OCI-LY3 (cell line): Measurements from ENCODE around the gene CYB5R3.

Experiments used
- H2AFZ ChIP-seq: fragments of 200-600, 300-600 bp; shearing (Covaris generic); 2 replicates; pipeline ENCODE4 v1.6.0; 2014; ENCODE audit warnings: antibody characterized with exemption, low read depth, low read length
- H3K27ac ChIP-seq: fragments of 200-600, 300-600 bp; sonication (generic); 2 replicates; pipeline ENCODE4 v1.5.1; 2014; ENCODE audit warnings: mild to moderate bottlenecking, low read length, moderate library complexity, mixed read lengths
- H3K27me3 ChIP-seq: fragments of 200-600, 300-600 bp; sonication (generic); 2 replicates; pipeline ENCODE4 v1.6.1; 2014; ENCODE audit warnings: low read depth, low read length, mixed read lengths
- H3K36me3 ChIP-seq: fragments of 200-600, 300-600 bp; sonication (generic); replicated peaks from 2 replicates; pipeline ENCODE3; 2014; ENCODE audit warnings: low read depth, low read length, mixed read lengths
- H3K4me1 ChIP-seq: fragments of 300-600, 200-600 bp; sonication (generic); 2 replicates; pipeline ENCODE4 v1.6.1; 2014; ENCODE audit warnings: low read length, mixed read lengths
- H3K4me2 ChIP-seq: fragments of 200-600, 300-600 bp; sonication (generic); 2 replicates; pipeline ENCODE4 v1.6.1; 2014; ENCODE audit warnings: low read length, mixed read lengths
- H3K4me3 ChIP-seq: fragments of 300-600, 200-600 bp; sonication (generic); 2 replicates; pipeline ENCODE4 v1.5.1; 2014; ENCODE audit warnings: antibody characterized with exemption, mild to moderate bottlenecking, low read length, moderate library complexity
- H3K79me2 ChIP-seq: fragments of 300-600, 200-600 bp; shearing (Covaris generic); 2 replicates; pipeline ENCODE4 v1.6.1; 2014; ENCODE audit warnings: mild to moderate bottlenecking, low read length, mixed read lengths
- H3K9ac ChIP-seq: fragments of 300-600, 200-600 bp; shearing (Covaris generic); 2 replicates; pipeline ENCODE4 v1.6.0; 2014; ENCODE audit warnings: mild to moderate bottlenecking, low read length, moderate library complexity
- H3K9me3 ChIP-seq: fragments of 200-600, 300-600 bp; shearing (Covaris generic); 2 replicates; pipeline ENCODE4 v1.6.1; 2014; ENCODE audit warnings: low read length, mixed read lengths; ENCODE audit not compliant: insufficient read depth
- H4K20me1 ChIP-seq: fragments of 200-600, 300-600 bp; sonication (generic); 2 replicates; pipeline ENCODE4 v1.6.1; 2016; ENCODE audit warnings: low read length, mixed read lengths; ENCODE audit not compliant: insufficient read depth
- EZH2phosphoT487 ChIP-seq: fragments of 200-600 bp; shearing (Covaris generic); IDR thresholded peaks from 2 replicates; pipeline ENCODE4 v1.6.1; 2018; ENCODE audit warnings: antibody characterized with exemption, mixed run types, low read depth
- TF ChIP-seq, protein P1 (sequence below): fragments of 200-600, 300-600 bp; sonication (generic); IDR thresholded peaks from 2 replicates; pipeline ENCODE4 v1.5.1; 2014; ENCODE audit warnings: antibody characterized with exemption, low read length, low read depth

CYB5R3 gene

DNA sequence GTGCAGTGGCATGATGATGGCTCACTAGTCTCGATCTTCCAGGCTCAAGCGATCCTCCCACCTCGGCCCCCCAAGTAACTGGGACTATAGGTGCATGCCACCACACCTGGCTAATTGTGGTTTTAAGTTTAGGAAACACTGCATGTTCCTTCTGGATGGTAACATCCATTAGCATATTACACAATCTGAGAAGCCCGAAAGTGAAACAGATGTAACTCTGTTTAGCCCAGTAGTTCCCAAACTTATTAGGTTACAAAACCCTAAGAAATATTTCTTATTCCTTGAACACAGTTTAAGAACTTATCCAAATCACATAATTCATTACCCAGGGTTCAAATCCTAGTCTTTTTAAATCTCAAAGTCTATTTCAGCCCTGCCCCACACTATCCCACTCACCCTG is 62.8 kb downstream of the CYB5R3 start:
- Histone ChIP-seq H3K9me3 (no peaks in the 10 kb centered on the region), H3K4me1 (peaks cover 10% of the 10 kb centered on the region), H3K27ac (no peak overlapping the region), H3K36me3 (peaks cover 51% of the 10 kb centered on the region), H3K4me3 (no peak overlapping the region), H4K20me1 (no peaks in the 10 kb centered on the region), H3K79me2 (peaks cover 16% of the 10 kb centered on the region), H2AFZ (no peak overlapping the region), H3K9ac (no peak overlapping the region), H3K27me3 (no peaks in the 10 kb centered on the region), H3K4me2 (no peak overlapping the region)
- TF ChIP-seq, protein P1, sequence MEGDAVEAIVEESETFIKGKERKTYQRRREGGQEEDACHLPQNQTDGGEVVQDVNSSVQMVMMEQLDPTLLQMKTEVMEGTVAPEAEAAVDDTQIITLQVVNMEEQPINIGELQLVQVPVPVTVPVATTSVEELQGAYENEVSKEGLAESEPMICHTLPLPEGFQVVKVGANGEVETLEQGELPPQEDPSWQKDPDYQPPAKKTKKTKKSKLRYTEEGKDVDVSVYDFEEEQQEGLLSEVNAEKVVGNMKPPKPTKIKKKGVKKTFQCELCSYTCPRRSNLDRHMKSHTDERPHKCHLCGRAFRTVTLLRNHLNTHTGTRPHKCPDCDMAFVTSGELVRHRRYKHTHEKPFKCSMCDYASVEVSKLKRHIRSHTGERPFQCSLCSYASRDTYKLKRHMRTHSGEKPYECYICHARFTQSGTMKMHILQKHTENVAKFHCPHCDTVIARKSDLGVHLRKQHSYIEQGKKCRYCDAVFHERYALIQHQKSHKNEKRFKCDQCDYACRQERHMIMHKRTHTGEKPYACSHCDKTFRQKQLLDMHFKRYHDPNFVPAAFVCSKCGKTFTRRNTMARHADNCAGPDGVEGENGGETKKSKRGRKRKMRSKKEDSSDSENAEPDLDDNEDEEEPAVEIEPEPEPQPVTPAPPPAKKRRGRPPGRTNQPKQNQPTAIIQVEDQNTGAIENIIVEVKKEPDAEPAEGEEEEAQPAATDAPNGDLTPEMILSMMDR: no peak
- TF ChIP-seq EZH2phosphoT487: no peak

DNA sequence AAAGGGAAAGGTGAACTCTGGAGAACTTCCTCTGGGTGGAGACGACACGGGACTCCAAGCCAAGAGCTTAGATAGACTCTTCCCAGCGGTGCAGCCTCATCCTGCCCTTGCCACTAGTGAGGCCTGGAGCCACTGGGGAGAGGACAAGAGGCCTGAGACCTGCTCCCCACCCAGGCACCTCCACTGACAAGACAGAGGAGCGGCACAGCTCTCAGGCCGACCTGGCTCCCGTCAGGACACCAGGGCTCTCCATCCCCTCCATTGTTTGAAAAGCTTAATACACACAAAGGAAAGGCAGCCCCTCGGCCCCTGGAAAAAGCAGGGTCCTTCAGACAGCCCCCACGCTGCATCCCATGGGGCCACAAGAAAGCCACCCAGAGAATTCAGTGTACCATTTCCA is 64.1 kb downstream of the CYB5R3 start:
- H3K27ac ChIP-seq: no peak overlapping the region
- H3K4me1 ChIP-seq: peaks cover 10% of the 10 kb centered on the region
- no peak overlapping the region for H3K4me3 ChIP-seq
- no peak overlapping the region for H3K4me2 ChIP-seq
- no peak overlapping the region for H2AFZ ChIP-seq
- H3K9ac ChIP-seq: no peak overlapping the region
- H3K79me2 ChIP-seq: peaks cover 24% of the 10 kb centered on the region
- TF ChIP-seq, protein P1: no peak
- TF ChIP-seq EZH2phosphoT487: no peak
- H3K9me3 ChIP-seq: no peaks in the 10 kb centered on the region
- H3K27me3 ChIP-seq: no peaks in the 10 kb centered on the region
- no peaks in the 10 kb centered on the region for H4K20me1 ChIP-seq
- H3K36me3 ChIP-seq: peaks cover 42% of the 10 kb centered on the region

DNA sequence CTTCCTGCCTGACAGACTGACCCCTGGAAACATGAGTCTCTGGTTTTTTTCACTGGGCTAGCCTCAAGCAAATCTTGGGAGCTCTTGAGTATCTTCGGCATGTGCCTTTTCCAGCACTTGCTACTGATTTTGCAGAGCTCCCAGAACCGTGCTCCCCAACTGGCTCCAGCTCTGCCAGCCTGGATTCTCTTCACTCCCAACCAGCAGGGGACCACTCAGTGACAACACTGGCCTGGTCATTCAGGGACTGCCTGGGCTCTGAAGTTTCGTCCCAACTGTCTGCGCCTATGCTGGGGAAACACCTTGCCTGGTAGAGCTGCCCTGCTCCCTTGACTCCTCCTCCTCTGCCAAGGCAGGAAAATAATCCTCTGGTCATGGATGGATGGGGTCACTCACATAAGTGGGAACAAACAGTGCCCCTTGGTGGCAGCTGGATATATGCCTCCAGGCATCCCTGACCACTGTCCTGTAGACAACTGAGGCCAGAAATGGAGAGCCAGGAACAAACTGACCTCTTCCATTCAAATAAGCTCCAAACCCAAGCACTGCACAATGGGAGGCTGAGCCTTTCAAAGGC is 64.7 kb downstream of the CYB5R3 start:
- H4K20me1 ChIP-seq: peaks cover 2% of the 10 kb centered on the region; the same call in 1 of the 2 replicates
- no peaks in the 10 kb centered on the region for H3K9me3 ChIP-seq
- no peak overlapping the region for H3K4me2 ChIP-seq
- no peak overlapping the region for H3K27ac ChIP-seq
- H3K4me1 ChIP-seq: peaks cover 10% of the 10 kb centered on the region
- peaks cover 28% of the 10 kb centered on the region for H3K79me2 ChIP-seq
- H3K9ac ChIP-seq: no peak overlapping the region
- no peak overlapping the region for H2AFZ ChIP-seq
- no peaks in the 10 kb centered on the region for H3K27me3 ChIP-seq
- H3K4me3 ChIP-seq: no peak overlapping the region
- H3K36me3 ChIP-seq: peaks cover 39% of the 10 kb centered on the region
- TF ChIP-seq, protein P1: no peak
- no peak for TF ChIP-seq EZH2phosphoT487

DNA sequence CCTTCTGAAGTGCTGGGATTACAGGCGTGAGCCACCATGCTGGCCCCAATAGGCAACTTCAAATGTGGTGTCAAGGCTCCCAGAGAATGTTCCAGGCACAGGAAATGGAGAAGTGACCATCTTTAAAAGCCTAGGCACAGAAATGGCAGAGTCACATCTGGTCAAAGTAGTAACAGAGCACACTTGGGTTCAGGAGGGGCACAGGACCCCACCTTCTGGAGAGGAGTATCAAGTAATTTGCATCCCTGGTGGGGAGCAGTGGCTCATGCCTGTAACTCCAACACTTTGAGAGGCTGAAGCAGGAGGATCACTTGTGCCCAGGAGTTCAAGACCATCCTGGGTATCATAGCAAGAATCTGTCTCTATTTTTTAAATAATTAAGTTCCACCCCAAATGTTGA is 66.2 kb downstream of the CYB5R3 start:
- Histone ChIP-seq H3K36me3 (peaks cover 34% of the 10 kb centered on the region), H3K79me2 (peaks cover 36% of the 10 kb centered on the region), H3K4me1 (peaks cover 9% of the 10 kb centered on the region), H2AFZ (no peak overlapping the region), H3K9me3 (no peaks in the 10 kb centered on the region), H3K4me2 (no peak overlapping the region), H3K27ac (no peak overlapping the region), H3K27me3 (no peaks in the 10 kb centered on the region), H3K4me3 (no peak overlapping the region), H4K20me1 (peaks cover 2% of the 10 kb centered on the region; the same call in 1 of the 2 replicates), H3K9ac (no peak overlapping the region)
- TF ChIP-seq, protein P1: no peak
- TF ChIP-seq EZH2phosphoT487: no peak
